ENCODE data around the gene CFD.
"Not testable (repeated sequence)": the region's sequence is repeated elsewhere in the genome, so short reads cannot be mapped to it uniquely, and the experiment has no call there.

Gene CFD

DNA sequence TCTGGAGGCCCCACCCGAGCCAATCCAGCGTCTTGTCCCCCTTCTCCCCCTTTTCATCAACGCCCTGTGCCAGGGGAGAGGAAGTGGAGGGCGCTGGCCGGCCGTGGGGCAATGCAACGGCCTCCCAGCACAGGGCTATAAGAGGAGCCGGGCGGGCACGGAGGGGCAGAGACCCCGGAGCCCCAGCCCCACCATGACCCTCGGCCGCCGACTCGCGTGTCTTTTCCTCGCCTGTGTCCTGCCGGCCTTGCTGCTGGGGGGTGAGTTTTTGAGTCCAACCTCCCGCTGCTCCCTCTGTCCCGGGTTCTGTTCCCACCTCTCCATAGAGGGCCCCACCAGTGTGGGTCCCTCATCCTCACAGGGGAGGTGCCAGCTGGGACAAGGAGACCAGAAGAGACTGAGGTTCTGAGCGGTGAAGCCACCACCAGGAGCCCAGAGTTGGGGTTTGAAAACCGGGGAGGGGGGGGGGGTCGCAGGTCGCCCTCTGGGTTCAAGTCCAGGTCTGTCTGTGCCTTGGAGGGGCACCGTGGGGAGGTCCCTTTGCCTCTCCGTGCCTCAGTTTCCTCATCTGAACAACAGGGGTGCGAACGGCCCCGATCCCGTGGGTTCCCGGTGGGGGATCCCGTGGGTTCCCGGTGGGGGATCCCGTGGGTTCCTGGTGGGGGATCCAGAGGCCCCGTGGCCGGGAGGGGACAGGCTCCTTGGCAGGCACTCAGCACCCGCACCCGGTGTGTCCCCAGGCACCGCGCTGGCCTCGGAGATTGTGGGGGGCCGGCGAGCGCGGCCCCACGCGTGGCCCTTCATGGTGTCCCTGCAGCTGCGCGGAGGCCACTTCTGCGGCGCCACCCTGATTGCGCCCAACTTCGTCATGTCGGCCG lies 7.1 kb upstream of the CFD start, which contains the start of gene ELANE:
Gene ELANE, plus strand, starts transcription at position 168 of the 878 bp plus-strand sequence. Its CDS starts 26 bp downstream, at position 194.
- no peak for DNase-seq (ENCODE audit: low read depth)

DNA sequence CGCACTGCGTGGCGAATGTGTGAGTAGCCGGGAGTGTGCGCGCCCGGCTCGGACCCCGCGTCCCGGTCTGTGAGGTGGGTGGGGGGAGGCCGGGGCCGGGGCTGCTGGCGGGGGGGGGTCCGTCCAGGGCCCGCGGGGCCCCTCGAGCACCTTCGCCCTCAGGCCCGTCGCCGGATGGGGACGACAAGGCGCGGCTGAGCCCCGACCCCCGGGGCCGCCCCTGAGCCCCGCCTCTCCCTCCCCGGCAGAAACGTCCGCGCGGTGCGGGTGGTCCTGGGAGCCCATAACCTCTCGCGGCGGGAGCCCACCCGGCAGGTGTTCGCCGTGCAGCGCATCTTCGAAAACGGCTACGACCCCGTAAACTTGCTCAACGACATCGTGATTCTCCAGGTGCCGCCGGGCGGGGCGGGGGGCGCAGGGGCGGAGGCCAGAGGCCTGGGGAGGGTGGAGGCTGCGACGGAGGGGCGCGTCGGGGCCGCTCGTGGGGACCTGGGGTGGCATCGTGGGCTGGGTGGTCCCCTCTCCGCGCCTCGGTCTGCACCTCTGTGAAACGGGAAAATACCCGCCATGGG lies 6.4 kb upstream of the CFD start:
- no peak for DNase-seq (ENCODE audit: low read depth)

DNA sequence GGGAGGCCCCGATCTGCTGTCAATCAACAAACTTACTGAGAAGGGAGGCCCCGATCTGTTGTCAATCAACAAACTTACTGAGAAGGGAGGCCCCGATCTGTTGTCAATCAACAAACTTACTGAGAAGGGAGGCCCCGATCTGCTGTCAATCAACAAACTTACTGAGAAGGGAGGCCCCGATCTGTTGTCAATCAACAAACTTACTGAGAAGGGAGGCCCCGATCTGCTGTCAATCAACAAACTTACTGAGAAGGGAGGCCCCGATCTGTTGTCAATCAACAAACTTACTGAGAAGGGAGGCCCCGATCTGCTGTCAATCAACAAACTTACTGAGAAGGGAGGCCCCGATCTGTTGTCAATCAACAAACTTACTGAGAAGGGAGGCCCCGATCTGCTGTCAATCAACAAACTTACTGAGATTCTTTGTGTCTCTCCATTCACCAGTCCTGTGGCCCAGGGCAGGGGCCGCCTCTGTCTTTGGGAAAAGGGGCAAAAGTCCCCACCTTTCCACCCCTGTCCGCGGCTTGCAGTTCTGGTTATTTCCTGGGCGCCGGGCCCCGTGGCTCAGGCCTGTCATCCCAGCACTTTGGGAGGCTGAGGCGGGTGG lies 5.7 kb upstream of the CFD start:
- not testable (repeated sequence) for DNase-seq (ENCODE audit: low read depth)

DNA sequence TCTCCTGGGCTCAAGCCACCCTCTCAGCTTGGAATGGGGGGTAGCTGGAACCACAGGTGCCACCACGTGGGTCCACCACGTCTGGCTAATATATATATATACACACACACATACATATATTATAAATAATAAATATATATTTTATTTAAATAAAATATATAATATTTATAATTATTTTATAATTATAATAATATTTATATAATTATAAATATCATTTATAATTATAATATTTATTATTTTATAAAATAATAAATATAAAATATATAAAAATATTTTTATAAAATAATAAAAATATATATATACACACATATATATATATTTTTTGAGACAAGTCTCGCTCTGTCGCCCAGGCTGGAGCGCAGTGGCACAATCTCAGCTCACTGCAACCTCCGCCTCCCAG lies 4.9 kb upstream of the CFD start:
- DNase-seq (ENCODE audit: low read depth): no peak

GRCh38 chr19:855142-855541 lies 4.3 kb upstream of the CFD start:
- no peak for DNase-seq (ENCODE audit: low read depth)

DNA sequence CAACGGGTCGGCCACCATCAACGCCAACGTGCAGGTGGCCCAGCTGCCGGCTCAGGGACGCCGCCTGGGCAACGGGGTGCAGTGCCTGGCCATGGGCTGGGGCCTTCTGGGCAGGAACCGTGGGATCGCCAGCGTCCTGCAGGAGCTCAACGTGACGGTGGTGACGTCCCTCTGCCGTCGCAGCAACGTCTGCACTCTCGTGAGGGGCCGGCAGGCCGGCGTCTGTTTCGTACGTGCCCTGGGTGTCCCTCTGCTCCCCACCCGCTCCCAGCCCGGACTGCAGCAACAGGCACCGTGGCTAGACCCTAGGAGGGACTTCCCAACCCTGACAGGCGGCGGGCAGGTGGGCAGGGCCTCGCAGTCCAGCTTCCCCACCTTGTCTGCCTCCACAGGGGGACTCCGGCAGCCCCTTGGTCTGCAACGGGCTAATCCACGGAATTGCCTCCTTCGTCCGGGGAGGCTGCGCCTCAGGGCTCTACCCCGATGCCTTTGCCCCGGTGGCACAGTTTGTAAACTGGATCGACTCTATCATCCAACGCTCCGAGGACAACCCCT lies 3.8 kb upstream of the CFD start:
- no peak for DNase-seq (ENCODE audit: low read depth)

DNA sequence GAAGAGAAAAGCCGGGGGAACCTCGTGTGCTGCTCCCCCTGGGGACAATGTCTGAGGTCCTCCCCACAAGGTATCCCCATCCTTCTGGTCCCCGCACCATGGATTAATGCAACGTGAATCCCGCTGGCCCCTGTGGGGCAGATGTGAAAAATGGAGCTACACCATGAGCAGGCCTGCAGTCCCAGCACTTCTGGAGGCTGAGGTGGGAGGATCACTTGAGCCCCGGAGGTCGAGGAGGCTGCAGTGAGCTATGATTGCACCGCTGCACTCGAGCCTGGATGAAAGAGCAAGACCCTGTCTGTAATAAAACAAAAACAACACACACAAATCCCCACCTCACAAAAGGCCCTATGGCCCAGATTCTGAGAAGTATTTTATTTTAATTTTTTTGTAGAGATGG lies 1.2 kb upstream of the CFD start:
- DNase-seq (ENCODE audit: low read depth): no peak

GRCh38 chr19:861141-861755 lies 1.8 kb downstream of the CFD start:
- DNase-seq (ENCODE audit: low read depth): no peak

- DNase-seq (ENCODE audit: low read depth): no peak
Measured at GRCh38 chr19:861756-862580, 2.5 kb downstream of the CFD start.

DNA sequence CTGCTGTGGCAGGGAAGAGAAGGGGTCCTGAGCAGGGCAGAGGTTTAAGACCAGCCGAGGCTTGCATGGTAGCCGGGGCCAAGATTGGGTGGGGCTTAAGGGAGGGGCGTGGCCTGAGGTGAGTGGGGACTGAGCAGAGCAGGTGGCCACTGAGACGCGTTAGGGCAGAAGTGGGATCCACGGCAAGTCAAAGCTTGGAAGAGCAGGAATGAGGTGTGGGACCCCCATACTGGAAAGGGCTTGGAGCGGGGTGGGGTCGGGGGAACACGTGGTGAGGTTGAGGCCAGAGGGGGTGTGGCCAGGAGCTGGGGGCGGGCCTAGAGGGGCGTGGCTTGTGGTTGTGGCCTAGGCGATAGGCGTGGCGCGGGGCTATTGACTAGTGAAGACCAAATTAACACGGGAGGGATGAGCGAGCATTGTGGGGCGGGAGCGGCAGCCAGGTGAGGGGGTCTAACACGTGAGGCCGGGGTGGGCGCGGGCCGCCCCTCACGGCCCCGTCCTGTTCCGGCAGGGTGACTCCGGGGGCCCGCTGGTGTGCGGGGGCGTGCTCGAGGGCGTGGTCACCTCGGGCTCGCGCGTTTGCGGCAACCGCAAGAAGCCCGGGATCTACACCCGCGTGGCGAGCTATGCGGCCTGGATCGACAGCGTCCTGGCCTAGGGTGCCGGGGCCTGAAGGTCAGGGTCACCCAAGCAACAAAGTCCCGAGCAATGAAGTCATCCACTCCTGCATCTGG lies 3.3 kb downstream of the CFD start:
- DNase-seq (ENCODE audit: low read depth): no peak

DNA sequence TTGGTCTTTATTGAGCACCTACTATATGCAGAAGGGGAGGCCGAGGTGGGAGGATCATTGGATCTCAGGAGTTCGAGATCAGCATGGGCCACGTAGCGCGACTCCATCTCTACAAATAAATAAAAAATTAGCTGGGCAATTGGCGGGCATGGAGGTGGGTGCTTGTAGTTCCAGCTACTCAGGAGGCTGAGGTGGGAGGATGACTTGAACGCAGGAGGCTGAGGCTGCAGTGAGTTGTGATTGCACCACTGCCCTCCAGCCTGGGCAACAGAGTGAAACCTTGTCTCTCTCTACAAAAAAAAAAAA lies 3.8 kb downstream of the CFD start:
- DNase-seq (ENCODE audit: low read depth): no peak

DNA sequence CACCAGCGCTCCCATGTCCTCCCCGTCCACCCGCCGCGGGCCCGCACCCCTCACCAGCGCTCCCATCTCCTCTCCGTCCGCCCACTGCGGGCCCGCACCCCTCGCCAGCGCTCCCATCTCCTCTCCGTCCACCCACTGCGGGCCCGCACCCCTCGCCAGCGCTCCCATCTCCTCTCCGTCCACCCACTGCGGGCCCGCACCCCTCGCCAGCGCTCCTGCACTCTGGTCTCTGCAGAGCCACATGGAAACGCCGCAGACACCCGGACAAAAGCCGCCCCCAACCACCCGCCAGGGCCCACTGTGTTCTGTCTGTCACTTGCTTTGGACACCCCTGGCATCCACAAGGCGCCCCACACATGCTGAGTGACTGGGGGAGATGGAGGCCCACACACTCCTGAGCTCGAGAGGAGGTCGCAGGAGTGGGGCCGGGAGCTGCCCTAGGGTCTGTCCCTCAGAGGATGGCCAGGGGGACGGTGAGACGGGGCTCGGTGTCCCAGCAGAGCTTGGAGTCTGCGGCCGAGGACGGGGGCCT lies 7.4 kb downstream of the CFD start:
- DNase-seq (ENCODE audit: low read depth): no peak

DNA sequence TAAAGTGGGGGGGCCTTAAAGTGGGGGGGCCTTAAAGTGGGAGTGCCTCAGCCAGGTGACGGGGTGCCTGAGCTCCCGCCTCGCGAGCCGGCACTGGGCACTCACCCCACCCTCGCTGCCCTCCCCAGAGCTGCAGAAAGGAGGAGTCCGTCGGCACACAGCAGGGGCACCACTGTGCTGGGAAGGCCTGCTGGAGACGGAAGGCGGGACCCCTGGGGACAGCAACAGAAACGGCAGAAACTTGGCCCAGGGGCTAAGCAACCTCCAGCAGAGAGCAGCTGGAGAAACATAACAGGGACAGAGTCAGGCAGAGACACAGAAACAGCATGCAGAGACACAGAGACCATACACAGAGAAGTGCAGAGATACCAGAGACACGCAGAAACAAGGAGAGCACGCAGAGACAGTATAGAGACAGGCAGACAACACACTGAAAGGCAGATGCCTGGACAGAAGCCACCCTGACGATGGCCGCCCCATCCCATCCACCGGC lies 7.9 kb downstream of the CFD start:
- no peak for DNase-seq (ENCODE audit: low read depth)

DNA sequence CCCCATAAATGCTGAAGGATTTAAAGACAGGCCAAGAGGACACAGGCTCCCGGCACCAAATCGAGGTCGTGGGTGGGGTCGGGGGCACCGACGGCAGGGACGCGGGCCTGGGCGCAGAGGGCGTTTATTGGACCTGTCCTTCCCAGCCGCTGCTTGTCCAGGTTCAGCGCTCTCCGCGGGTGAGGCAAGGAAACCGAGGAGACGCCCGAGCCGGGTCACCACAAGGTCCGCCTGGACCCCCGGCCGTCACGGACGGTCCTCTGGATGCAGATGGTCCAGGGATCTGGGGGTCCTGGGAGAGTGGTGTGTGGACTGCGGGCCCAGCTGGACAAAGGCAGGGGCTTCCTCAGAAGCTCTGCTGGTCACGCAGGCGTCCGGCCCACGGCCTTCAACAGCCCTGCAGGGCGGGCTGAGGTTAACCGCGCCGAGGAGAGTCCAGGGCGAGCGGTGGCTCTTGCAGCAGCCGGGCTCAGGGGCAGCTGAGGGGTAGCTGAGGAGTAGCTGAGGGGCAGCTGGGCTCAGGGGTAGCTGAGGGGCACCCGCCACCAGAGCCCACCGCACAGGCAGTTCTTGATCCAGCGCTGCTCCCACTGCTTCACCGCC lies 8.5 kb downstream of the CFD start:
- no peak for DNase-seq (ENCODE audit: low read depth)

- no peak for DNase-seq (ENCODE audit: low read depth)
Measured at GRCh38 chr19:868458-869244, 9.2 kb downstream of the CFD start.

DNA sequence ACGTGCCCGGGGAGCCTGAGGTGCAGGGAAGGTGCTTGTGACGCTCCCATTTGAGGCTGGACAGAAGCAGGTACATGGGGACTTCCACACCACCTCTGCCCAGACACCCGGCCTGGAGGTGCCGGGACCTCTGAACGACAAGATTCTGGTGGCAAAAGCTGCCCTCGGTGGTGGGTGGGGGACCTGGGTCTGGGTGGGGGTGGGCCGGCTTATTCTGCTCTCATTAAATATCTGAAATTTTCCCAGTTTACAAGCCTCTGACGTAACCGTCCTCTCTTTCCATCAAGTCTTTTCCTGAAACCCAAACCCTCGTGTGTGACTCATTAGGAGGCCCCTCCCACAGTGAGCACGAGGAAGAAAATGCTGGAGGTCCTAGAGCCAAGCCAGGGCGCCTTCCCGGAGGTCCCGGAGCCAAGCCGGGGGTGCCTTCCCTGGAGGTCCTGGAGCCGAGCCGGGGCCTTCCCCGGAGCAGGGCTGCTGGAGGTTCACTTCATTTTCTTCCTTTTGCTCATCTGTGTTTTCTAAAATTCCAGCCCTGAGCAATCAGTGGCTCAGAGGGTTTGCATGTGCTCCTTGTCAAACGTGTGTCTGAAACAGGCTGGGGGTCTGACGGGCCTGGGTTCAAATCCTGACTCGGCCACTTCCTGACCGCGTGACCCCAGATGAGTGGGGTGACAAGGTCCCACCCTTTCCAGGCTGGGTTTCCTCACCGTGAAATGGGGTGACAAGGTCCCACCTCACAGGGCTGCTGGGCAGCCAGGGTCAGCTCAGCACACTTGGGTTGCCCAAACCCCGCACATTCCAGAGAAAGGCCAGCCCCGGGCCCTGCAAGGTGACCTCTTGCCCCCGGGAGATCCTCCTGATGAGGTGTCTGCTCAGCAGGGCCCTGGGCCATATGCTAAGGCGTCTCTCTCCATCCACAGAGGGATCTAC lies 10.0 kb downstream of the CFD start:
- DNase-seq (ENCODE audit: low read depth): peak; percentile 58

GRCh38 chr19:870314-870713 lies 10.8 kb downstream of the CFD start:
- DNase-seq (ENCODE audit: low read depth): no peak

GRCh38 chr19:870963-871401 lies 11.5 kb downstream of the CFD start:
- DNase-seq (ENCODE audit: low read depth): no peak
